NCI-H524 treated with DMSO at 0.1 percent for 48 hours (cell line): ENCODE results near the gene MSL3B.

Experiments
- DNase-seq: peaks from one replicate; lab custom pipeline; 2025; lab: John Stamatoyannopoulos, UW

Gene MSL3B

DNA sequence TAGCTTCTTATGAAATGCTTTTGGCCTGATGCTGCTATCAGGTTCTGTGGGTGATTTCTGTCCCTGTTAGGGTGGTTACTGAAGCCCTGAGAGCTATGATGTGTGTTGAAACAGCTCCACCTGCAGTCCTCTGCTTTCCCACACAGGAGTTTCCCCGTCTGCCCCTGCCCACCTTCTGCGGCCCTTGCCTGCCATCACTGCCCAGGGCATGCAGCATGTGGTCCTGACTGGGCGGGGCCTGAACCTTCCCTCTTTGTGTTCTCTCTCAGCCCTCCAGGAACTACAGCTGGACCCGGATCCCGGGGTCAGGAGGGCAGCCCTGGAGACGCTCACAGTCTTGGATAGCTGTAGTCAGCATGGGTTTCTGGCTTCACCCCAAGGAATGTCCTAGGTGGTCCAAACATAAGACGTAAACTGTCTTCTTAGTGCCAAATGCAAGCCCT lies 35.3 kb downstream of the MSL3B start:
- peak; percentile 15 for DNase-seq

- DNase-seq, result no peak
These were observed 35.8 kb downstream of the MSL3B start for GRCh38 chr2:233832414-233832813.

GRCh38 chr2:233831861-233832260 lies 36.3 kb downstream of the MSL3B start:
- no peak for DNase-seq

DNA sequence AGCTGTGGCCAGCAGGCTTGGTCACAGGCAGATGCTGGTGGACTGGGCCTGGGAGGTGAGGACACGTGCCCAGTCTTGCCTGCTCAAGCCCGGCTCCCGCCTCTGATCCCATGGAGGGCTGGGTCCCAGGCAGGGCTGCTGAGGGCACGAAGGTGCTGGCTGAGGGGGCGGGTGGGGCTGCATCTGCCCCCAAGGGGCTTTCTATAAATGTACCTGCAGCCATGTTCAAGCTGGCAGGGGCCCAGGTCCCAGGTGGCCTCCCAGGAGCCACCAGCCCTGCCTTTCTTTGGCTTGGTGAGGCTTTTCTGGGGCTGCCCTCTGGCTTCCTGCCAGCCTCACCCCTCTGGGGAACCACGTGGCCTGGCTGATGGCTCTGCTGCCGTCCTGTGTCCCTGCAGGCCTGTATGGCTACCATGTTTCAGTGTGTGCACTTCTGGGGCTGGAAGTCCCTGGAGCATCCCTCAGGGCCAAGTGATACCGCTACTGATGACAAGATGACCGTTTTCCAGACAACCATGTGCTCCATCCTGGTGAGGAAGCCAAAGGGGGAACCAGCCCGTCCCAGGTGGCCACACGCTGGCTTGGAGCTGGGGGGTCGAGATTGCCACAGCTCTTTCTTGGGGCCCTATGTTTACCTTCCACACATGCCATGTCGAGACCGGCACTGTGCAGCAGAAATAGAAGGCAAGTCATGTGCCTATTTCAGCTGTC lies 37.0 kb downstream of the MSL3B start:
- no peak for DNase-seq

- no peak for DNase-seq
These were observed 37.9 kb downstream of the MSL3B start for GRCh38 chr2:233830111-233830802.

DNA sequence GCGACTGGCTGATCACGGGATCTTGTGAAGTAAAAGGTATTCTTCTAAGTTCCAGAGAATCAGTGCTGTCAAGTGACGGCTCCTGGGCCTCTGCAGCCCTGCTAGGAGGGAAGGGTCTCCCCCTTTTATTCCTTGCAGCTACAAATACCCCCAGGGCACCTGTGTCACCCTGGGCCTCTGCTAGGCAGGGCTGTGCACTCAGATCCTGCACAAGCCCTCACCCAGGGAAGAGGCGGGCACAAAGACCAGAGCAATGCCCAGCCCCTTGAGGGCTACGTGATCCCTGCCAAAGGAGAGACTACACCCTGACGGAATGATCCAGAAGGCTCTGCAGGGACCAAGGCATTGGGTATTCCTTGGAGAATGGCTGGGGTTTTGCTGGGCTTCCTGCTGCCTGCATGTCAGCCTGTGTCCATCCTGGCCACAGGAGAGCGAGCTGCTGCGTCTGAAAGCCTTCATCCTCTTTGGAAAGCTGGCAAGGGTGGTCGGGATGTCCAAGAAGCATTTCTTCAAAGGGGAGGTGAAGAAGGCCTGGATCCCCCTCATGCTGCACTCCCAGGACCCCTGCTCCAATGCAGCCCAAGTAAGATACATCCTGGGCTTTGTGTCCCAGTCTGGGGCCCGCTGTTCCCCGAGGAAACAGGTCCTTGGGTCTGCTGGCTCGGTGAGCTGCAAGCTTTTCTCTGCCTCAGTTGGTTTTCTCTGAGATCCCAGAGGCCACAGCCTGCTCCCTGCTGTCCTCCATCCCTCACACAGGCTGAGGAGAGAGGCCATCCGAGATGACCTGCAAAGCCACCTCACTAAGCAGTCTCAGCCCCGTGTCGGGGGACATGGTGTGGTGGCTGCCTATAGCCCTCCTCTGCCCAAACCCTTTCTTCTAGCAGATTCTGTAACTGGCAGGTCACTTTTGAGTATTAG lies 38.7 kb downstream of the MSL3B start:
- no peak for DNase-seq

DNA sequence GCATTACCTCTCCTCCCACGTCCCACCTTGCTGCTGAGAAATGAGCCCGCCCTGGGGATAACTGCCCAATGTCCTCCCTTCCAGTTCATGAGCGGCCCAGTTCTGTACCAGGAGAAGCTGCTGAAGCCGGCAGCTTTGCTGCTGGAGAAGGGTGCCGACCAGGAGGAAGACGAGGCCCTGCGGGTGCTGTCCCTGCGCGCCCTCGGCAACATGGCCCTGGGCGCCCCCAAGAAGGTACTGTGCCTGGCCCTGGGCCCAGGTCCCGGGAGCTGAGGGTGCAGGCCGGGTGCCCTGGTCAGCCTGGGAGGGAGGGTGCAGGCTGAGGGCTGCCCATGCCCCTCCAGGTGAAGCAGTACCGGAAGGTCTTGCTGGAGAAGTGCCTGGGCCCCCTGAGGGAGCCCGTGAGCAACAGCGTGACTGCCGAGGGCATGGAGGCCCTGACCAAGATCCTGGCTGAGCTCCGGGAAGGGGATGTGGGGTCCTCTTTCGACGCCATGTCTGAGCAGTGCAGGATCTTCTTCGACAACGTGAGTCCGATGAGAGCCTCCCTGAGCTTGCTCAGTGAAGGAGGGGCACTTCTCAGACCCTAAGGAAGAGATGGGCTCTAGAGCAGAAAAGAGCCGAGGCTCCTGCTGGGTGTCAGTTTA lies 39.5 kb downstream of the MSL3B start:
- no peak for DNase-seq

DNA sequence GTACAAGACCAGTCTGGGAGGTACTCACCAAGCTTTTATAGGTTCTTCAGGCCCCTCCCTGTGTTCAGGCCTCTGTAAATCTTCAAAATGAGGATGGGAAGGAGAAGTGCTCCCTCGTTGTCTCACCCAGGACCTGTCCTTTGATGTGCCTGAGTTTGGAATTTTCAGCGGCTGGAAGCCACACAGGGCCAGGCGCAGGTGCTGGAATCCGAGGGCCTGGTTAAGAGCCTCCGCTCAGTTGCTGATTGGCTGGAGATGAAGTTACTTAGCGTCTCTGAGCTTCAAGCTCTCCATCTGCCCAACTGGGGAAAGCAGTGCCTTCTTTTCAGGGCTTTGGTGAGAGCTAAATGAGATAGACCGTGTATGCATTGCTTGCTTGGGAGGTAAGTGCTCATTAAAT lies 43.8 kb downstream of the MSL3B start:
- no peak for DNase-seq

GRCh38 chr2:233823731-233824121 lies 44.5 kb downstream of the MSL3B start:
- DNase-seq, result no peak

- DNase-seq, result no peak
These were observed 45.1 kb downstream of the MSL3B start for GRCh38 chr2:233822781-233823730.

- DNase-seq, result no peak
These were observed 46.0 kb downstream of the MSL3B start for GRCh38 chr2:233822101-233822771.

- no peak for DNase-seq
These were observed 46.5 kb downstream of the MSL3B start for GRCh38 chr2:233821709-233822100.

- no peak for DNase-seq
These were observed 47.0 kb downstream of the MSL3B start for GRCh38 chr2:233821196-233821595.

DNA sequence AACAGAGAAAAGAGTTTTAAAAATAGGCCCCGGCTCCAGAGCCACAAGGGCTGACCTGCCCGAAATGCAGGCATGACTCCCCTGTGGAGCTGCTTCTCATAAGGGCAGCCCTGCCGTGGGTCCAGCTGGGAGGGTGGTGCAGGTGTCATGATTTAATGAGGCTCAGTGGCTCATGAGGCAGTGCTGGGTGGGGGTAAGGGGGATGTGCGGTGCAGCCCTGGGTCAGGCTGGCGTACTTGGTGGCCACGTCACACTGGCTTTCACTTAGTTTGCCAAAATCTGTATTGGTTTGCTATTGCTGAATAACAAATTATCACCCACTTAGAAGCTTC lies 47.4 kb downstream of the MSL3B start:
- no peak for DNase-seq

- DNase-seq, result no peak
These were observed 48.1 kb downstream of the MSL3B start for GRCh38 chr2:233819884-233820773.

- no peak for DNase-seq
These were observed 49.3 kb downstream of the MSL3B start for GRCh38 chr2:233818639-233819621.

DNA sequence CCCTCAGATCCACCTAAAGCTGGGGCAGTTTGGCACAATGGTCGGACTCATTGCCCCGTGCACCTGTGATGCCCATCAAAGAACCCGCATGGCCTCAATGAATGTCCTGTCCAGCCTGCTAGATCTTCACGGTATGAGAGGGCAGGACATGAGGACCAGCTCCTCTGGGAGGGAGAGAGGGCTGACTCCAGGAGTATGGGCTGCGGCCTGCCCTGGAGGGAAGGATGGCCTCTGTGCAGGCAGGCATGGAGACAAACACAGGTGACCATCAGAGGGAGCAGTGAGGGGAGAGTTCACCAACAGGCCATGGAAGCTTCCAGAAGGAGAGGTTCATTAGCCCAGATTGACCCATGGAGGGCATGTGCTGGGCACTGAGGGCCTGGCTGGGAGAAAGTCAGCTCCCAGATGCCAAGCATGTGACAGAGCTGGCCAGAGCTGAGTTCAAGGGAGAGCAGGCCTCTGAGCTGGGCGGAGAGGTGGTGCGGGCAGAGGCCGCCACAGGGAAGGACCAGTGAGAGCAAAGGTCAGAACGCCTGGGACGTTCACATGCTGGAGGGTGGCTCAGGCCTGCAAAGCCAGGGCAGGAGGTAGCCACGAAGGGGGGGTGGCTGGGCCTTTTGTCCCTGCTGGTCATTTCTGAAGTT lies 50.1 kb downstream of the MSL3B start:
- DNase-seq, result no peak
